ENCODE results near the gene USP4. TPM values are rescaled to one million over a fixed set of nuclear protein-coding genes. Genes with fewer than 3 reads are reported as not detected.
A peak's percentile ranks its signal among the peaks of the same experiment; 100 is the strongest.

Gene USP4
- total RNA-seq, 1 donor, result 28.9 TPM

DNA sequence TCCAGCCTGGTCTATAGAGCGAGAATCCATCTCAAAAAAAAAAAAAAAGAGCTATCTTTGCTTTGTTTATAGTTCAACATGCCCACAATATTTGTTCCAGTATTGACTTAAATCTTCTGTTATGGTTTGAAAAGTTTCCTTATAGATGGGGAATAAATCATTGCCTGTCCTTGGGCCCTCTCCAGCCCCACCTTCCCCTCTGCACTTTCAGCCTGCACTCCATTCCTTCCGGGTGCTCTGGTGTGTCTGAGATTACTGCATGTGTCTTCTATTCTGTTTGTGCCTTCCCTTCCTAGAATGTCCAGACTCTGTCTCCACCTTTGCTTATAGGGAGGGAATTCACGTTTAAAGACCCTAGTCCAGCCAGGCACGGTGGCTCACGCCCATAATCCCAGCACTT lies 43.5 kb upstream of the USP4 start:
- TF ChIP-seq, protein P1, sequence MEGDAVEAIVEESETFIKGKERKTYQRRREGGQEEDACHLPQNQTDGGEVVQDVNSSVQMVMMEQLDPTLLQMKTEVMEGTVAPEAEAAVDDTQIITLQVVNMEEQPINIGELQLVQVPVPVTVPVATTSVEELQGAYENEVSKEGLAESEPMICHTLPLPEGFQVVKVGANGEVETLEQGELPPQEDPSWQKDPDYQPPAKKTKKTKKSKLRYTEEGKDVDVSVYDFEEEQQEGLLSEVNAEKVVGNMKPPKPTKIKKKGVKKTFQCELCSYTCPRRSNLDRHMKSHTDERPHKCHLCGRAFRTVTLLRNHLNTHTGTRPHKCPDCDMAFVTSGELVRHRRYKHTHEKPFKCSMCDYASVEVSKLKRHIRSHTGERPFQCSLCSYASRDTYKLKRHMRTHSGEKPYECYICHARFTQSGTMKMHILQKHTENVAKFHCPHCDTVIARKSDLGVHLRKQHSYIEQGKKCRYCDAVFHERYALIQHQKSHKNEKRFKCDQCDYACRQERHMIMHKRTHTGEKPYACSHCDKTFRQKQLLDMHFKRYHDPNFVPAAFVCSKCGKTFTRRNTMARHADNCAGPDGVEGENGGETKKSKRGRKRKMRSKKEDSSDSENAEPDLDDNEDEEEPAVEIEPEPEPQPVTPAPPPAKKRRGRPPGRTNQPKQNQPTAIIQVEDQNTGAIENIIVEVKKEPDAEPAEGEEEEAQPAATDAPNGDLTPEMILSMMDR (IDR thresholded peaks at IDR 0.05; ENCODE audit: insufficient read depth, low read length), result no peak
- DNase-seq (ENCODE audit: low read depth), result no peak
- no peak overlapping the region for H3K4me3 ChIP-seq (ENCODE audit: low read depth, low read length)

DNA sequence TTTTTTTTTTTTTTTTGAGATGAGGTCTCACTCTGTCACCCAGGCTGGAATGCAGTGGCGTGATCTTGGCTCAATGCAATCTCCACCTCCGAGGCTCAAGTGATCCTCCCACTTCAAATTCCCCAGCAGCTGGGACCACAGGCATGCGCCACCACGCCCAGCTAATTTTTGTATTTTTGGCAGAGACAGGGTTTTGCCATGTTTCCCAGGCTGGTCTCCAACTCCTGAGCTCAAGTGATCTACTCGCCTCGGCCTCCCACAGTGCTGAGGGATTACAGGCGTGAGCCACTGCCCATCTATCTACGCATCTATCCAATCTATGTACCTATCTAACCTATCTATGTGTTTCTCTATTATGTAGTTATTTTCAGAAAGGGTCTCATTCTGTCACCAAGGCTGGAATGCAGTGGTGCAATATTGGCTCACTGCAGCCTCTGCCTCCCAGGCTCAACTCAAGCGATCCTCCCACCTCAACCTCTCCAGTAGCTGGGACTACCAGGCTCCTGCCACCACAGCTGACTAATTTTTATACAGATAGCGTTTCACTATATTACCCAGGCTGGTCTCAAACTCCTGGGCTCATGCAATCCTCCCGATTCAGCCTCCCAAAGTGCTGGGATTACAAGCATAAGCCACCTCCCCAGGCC lies 38.5 kb upstream of the USP4 start:
- no peak overlapping the region for H3K4me3 ChIP-seq (ENCODE audit: low read depth, low read length)
- TF ChIP-seq, protein P1 (IDR thresholded peaks at IDR 0.05; ENCODE audit: insufficient read depth, low read length), result no peak
- DNase-seq (ENCODE audit: low read depth), result peak; percentile 83

DNA sequence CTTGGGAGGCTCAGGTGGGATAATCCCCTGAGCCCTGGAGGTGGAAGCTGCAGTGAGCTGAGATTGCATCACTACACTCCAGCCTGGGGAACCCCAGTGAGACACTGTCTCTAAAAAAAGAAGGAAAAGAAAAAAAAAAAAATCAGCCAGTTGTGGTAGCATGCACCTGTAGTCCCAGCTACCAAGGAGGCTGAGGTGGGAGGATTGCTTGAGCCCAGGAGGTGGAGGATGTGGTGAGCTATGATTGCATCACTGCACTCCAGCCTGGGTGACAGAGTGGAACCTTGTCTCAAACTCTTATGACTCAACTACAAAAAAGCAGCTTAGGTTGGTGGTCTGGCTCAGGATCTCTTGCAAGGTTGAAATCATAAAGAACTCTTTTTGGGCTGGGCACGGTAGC lies 37.6 kb upstream of the USP4 start:
- H3K4me3 ChIP-seq (ENCODE audit: low read depth, low read length), result no peak overlapping the region
- TF ChIP-seq, protein P1 (IDR thresholded peaks at IDR 0.05; ENCODE audit: insufficient read depth, low read length), result no peak
- DNase-seq (ENCODE audit: low read depth), result peak; percentile 48

DNA sequence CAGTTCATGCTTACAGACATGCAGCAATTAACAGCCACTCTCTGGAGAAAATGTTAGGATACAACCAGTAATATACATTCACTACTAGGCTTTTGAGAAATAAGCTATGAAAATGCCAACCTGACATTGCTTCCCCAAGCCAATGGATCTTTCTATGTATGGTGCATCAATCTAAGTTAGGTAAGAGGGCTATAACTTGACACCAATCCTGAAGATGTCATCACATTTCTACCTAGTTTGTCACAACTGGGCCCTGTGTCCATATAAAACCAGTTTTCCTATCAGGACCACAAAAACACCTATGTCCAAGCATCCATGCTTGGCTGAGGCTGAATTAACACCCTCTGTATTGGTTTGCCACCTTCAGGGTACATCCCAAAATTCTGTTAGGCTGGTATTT lies 32.1 kb upstream of the USP4 start:
- no peak for DNase-seq (ENCODE audit: low read depth)
- no peak overlapping the region for H3K4me3 ChIP-seq (ENCODE audit: low read depth, low read length)
- TF ChIP-seq, protein P1 (IDR thresholded peaks at IDR 0.05; ENCODE audit: insufficient read depth, low read length), result no peak

DNA sequence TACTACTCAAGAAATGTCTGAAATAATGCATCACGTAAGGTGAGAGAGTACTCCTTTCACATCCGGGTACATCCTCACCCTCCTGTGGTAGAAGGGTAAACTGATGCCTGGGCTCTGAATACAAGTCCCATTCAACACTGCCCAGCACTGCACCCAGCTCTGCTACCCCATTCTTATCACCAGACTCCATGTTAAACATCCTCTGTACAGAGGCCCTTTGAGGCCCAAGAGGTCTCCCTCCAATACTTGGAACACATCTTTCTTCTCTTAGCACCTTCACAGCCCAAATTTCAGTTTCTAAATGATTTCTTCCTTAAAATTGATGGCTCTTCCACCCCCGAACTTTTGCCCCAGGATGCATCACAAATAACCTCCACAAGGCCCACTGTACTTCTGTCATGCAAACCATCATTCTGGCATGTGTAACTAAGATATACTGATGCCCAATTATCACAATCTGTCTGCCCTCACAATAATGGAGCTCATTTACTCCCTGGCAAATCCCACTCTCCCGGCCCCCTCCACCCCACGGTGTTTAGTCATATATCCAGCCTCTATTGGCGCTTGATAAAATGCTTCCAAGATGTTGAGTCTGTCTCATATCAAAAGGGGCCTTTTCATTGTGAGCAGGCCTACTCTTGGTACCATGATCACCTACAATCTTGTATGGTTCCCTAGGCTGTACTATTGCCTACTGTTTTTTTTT lies 30.9 kb upstream of the USP4 start:
- no peak overlapping the region for H3K4me3 ChIP-seq (ENCODE audit: low read depth, low read length)
- TF ChIP-seq, protein P1 (IDR thresholded peaks at IDR 0.05; ENCODE audit: insufficient read depth, low read length), result no peak
- DNase-seq (ENCODE audit: low read depth), result no peak

DNA sequence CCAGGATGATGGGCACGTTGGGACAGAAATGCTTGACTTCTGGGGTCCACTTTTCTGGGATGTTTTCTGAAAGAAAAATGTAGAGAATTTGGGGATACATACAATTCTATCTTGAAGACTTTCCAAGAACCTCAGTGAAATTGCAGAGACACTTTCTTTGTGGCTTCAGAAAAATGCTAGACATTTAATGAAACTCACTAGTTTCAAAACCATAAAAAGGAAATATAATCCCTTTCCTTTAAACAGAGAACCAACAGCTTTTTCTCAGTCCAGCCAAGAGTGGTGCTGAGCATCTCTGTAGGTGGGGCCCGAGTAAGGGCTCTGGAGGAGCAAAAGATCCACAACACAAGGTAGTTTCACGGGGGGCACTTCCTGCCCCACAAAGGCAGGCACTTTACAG lies 22.7 kb upstream of the USP4 start:
- H3K4me3 ChIP-seq (ENCODE audit: low read depth, low read length), result no peak overlapping the region
- DNase-seq (ENCODE audit: low read depth), result no peak
- TF ChIP-seq, protein P1 (IDR thresholded peaks at IDR 0.05; ENCODE audit: insufficient read depth, low read length), result no peak

Measured in fibroblast of the aortic adventitia (primary cell).